ENCODE results near the gene ATF6. TPM values are rescaled to one million over a fixed set of nuclear protein-coding genes. Genes with fewer than 3 reads are reported as not detected.

Gene ATF6, protein sequence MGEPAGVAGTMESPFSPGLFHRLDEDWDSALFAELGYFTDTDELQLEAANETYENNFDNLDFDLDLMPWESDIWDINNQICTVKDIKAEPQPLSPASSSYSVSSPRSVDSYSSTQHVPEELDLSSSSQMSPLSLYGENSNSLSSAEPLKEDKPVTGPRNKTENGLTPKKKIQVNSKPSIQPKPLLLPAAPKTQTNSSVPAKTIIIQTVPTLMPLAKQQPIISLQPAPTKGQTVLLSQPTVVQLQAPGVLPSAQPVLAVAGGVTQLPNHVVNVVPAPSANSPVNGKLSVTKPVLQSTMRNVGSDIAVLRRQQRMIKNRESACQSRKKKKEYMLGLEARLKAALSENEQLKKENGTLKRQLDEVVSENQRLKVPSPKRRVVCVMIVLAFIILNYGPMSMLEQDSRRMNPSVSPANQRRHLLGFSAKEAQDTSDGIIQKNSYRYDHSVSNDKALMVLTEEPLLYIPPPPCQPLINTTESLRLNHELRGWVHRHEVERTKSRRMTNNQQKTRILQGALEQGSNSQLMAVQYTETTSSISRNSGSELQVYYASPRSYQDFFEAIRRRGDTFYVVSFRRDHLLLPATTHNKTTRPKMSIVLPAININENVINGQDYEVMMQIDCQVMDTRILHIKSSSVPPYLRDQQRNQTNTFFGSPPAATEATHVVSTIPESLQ
- total RNA-seq: 20.0 and 23.3 TPM in 2 replicates

DNA sequence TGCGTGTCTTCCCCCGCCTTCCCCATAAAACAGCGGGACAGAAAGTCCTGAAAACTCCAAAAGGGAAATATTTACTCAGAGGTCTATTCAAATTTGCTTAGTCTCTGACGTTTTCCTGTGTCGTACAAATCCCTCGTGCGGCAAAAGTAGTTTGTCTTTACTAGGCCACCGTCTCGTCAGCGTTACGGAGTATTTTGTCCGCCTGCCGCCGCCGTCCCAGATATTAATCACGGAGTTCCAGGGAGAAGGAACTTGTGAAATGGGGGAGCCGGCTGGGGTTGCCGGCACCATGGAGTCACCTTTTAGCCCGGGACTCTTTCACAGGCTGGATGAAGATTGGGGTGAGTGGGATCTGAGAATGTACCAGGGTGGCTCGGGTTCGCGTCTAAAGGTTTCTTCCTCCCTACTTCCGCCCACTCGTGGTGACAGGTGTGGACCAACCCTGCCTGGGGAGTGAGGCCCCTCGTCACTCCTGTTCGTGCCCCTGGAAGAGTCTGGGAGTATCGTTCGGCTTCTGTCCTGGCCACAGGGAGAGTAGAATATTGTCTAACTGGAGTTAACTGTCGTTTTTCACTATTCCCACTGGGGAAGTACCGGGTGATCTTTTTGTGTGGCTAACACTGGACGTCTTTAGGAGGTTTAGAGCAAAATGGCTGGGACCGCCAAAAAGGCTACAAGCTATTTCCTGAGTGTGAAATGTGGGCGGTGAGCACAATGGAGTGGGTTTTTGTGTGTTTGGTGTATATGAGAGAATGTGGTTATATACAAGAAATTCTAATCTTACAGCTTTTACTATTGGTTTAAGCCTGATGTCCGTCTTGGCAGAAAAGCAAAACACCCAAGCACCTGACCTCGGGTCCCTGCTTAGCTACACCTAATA, at the start of gene ATF6:
TSS of gene ATF6 (plus strand) at position 219 of the 880 bp plus-strand sequence. CDS start at position 260, 41 bp downstream.

DNA sequence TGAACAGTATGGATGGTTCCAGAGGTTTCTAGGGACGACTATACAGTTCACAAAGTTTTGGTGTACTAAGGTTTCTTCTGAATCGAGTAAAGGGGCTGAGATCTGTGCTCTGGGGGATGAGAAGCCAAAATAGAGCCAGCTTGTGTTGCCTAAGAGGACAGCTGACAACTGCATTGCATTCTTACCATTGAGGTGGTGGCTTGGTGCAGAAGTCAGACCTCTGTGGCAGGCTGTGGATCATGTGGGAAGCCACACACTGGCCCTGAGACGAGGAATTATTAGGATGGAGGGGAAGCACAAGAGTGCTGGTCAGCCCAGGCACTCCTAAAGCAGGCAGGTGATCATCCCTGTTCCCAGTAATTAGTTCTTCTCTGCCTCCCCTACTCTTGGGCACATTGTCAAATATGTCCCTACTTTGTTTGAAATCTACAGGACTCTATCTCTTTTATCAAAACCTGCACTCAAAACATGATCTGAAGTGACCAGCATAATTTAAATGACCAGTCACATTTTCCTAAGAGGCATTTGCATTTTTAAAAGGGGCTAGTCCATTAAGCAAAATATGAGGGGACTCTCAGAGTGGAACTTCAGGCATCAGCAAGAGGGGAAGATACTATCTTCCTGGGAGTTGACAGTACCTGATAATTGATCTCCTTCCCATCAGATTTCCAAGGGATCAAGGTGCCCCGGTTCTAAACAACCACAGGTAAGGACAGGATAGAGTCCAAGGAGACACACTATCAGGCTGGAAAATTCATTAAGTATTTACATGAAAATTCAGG, 45.0 kb upstream of the ATF6 start, which contains the start of gene FCRLB:
TSS of gene FCRLB (plus strand) at position 589 of the 782 bp plus-strand sequence. CDS start 1,129 bp downstream, outside the sequence.

DNA sequence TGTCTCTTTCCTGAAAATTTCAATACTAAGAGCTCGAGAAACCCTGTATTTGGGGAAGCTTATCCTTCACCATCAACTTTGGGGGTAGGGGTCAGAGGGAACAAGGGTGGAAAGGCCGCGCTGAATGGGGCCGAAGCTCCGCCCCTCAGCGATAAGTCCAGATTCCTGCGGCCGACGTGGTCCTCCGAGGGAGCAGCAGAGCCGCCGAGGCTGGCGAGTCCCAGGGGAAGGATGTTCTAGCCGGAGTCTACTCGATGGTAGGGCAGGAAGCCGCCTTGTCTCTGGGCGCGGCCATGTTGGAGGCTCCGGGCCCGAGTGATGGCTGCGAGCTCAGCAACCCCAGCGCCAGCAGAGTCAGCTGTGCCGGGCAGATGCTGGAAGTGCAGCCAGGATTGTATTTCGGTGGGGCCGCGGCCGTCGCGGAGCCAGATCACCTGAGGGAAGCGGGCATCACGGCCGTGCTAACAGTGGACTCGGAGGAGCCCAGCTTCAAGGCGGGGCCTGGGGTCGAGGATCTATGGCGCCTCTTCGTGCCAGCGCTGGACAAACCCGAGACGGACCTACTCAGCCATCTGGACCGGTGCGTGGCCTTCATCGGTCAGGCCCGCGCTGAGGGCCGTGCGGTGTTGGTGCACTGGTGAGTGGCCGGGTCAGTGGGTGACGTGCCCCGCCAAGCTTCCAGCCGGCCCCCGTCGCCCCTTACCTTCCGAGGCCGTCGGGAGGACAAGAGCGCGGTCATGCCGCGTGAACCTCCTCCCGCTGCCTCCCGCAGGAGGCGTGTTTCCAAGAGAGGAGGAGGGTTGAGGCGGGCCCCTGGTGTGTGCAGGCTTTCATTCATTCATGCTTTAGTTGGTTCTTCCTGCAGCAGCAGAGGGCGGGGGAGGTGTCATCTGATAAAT, 16.4 kb upstream of the ATF6 start, which contains the start of gene DUSP12:
TSS of gene DUSP12 (plus strand) at position 278 of the 899 bp plus-strand sequence. CDS start at position 294, 16 bp downstream.

Other genes with a start within 250 kb of the ATF6 start
- gene HSPA6, start 241.8 kb upstream of the ATF6 start, total RNA-seq: 0.90 TPM in 1 of 2 replicates, not detected in the other
- not detected in 2 replicates for gene FCGR3A, start 216.5 kb upstream of the ATF6 start, total RNA-seq
- not detected in 2 replicates for gene FCGR3B, start 135.1 kb upstream of the ATF6 start, total RNA-seq
- gene FCGR2B, start 103.2 kb upstream of the ATF6 start, total RNA-seq: not detected in 2 replicates
- 2.3 TPM in 1 of 2 replicates, not detected in the other for gene FCRLA, start 59.1 kb upstream of the ATF6 start, total RNA-seq
- 0.18 and 1.8 TPM in 2 replicates for gene FCRLB, start 44.8 kb upstream of the ATF6 start, total RNA-seq
- gene DUSP12, start 16.5 kb upstream of the ATF6 start, total RNA-seq: 11.7 and 36.8 TPM in 2 replicates